Lower lobe of right lung (tissue), 2 donors: ENCODE data around the gene TH. TPM values are rescaled to one million over a fixed set of nuclear protein-coding genes. Genes with fewer than 3 reads are reported as not detected.

Experiments used
- ATAC-seq, 2 donors: fragments of 200-7000 bp; cut with Tn5 transposase; one replicate each; pipeline ENCODE4 v1.9.1; 2020 to 2022; ENCODE audit warnings: mild to moderate bottlenecking in 2 of 2, moderate library complexity in 2 of 2
- DNase-seq: peaks from one replicate; pipeline ENCODE4 v3.0.0-alpha.2; 2020
- H3K27ac ChIP-seq: fragments of 200-600 bp; one replicate; pipeline ENCODE4 v1.8.0; 2022
- H3K27me3 ChIP-seq: fragments of 200-600 bp; one replicate; pipeline ENCODE4 v1.8.0; 2022; ENCODE audit warnings: low read depth
- H3K36me3 ChIP-seq: fragments of 200-600 bp; one replicate; pipeline ENCODE4 v1.8.0; 2022; ENCODE audit warnings: mild to moderate bottlenecking
- H3K4me1 ChIP-seq: fragments of 200-600 bp; one replicate; pipeline ENCODE4 v1.8.0; 2022
- H3K4me3 ChIP-seq: fragments of 200-600 bp; one replicate; pipeline ENCODE4 v1.8.0; 2022; ENCODE audit warnings: mild to moderate bottlenecking
- H3K9me3 ChIP-seq: fragments of 200-600 bp; one replicate; pipeline ENCODE4 v1.8.0; 2022
- intact Hi-C: fragments of 100-400 bp; cut with DNase I; formaldehyde crosslinking; loops from one replicate; pipeline ENCODE4 v1.11.0; 2022
- total RNA-seq: library from RNA; stranded (reverse); fragmentation: NEBNext Ultra II Directional; extraction: Animal tissue kit (Norgen Biotek cat#: 25700); gene quantifications from one replicate; pipeline ENCODE4 v1.2.1, GENCODE V29; 2021
- TF ChIP-seq, protein P1 (sequence below): fragments of 200-600 bp; IDR thresholded peaks from one replicate; pipeline ENCODE4 v1.8.0; 2022; ENCODE audit warnings: antibody characterized with exemption, mild to moderate bottlenecking
- donor health status: DM: no; HTN: yes; CAD: no; lungs with severe emphysema.

Gene TH
- total RNA-seq, 1 donor from 2014 or later = not detected

DNA sequence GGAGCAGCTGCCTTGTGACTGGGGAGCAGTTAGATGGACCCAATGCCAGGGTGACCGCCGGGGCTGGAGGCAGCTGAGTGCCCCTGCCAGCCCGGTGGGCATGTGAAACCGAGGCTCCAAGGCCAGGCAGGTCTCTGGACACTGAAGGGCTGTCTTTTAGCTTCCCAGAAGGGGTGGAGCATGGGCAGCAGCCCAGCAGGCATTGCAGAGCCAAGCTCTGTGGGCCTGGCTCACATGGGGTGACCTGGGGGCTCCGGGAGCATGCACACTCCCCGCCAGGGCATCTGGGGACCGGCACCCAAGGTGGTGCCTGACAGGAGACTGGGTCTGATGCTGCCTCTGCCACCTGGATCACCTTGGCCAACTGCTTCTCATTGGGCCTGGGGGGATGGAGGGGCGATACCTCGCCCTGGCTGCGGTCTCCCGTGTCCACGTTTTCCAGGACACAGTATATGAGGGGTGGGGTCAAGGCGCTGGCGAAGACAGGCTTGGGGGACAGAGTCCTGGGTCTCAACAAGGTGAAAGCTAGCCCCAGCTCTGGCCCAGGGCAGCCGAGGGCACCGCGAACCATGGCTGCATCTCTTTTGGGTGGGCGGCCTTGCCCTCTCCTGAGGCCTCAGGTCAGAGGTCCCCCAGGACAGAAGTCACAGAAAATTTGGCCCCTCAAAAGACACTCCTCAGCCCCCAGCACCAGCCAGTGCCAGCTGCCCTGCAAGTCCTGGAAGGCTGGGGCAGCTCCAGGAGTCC is 14.1 kb downstream of the TH start:
- intact Hi-C loops = no loop called here
- ATAC-seq = no peak
- H3K4me1 ChIP-seq = no peaks in the 10 kb centered on the region
- H3K27ac ChIP-seq = no peak overlapping the region
- no peaks in the 10 kb centered on the region for H3K36me3 ChIP-seq
- H3K27me3 ChIP-seq = peaks cover 41% of the 10 kb centered on the region
- no peak for DNase-seq
- TF ChIP-seq, protein P1, sequence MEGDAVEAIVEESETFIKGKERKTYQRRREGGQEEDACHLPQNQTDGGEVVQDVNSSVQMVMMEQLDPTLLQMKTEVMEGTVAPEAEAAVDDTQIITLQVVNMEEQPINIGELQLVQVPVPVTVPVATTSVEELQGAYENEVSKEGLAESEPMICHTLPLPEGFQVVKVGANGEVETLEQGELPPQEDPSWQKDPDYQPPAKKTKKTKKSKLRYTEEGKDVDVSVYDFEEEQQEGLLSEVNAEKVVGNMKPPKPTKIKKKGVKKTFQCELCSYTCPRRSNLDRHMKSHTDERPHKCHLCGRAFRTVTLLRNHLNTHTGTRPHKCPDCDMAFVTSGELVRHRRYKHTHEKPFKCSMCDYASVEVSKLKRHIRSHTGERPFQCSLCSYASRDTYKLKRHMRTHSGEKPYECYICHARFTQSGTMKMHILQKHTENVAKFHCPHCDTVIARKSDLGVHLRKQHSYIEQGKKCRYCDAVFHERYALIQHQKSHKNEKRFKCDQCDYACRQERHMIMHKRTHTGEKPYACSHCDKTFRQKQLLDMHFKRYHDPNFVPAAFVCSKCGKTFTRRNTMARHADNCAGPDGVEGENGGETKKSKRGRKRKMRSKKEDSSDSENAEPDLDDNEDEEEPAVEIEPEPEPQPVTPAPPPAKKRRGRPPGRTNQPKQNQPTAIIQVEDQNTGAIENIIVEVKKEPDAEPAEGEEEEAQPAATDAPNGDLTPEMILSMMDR = no peak
- no peaks in the 10 kb centered on the region for H3K9me3 ChIP-seq
- H3K4me3 ChIP-seq = no peak overlapping the region

- no peak overlapping the region for H3K4me3 ChIP-seq
- no peaks in the 10 kb centered on the region for H3K9me3 ChIP-seq
- ATAC-seq (peak; percentile 58), DNase-seq (peak; percentile 79)
- H3K27ac ChIP-seq = no peak overlapping the region
- TF ChIP-seq, protein P1 = peak; percentile 84
- H3K36me3 ChIP-seq = no peaks in the 10 kb centered on the region
- peaks cover 4% of the 10 kb centered on the region for H3K4me1 ChIP-seq
- H3K27me3 ChIP-seq = peaks cover 36% of the 10 kb centered on the region
- intact Hi-C loops = no loop called here
Observed at GRCh38 chr11:2156416-2157182, 15.0 kb downstream of the TH start.

- intact Hi-C loops = no loop called here
- H3K9me3 ChIP-seq = no peaks in the 10 kb centered on the region
- H3K4me1 ChIP-seq = peaks cover 8% of the 10 kb centered on the region
- no peak for DNase-seq
- H3K27me3 ChIP-seq = peaks cover 38% of the 10 kb centered on the region
- TF ChIP-seq, protein P1 = no peak
- ATAC-seq = no peak
- H3K4me3 ChIP-seq = no peak overlapping the region
- no peak overlapping the region for H3K27ac ChIP-seq
- H3K36me3 ChIP-seq = no peaks in the 10 kb centered on the region
Observed at GRCh38 chr11:2155511-2155910, 16.1 kb downstream of the TH start.

DNA sequence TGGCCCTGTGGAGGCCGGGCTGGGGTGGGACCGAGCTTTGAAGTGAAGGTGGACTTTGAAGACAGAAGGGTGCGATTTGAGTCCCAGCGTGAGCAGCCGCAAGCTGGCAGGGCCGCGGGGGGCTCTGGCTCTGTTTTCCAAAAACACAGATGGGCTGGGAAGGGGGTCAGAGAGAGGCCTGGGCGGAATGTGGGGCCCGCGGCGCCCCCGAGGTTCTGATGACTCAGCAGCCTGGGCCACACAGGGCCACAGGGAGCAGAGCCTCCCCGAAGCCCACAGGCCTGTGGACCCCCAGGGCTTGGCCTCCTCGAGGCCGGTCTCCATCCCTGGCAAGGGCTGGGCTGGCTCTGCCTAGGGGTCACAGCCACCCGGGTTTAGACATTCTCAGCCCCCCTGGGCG is 16.7 kb downstream of the TH start:
- ATAC-seq = no peak
- Histone ChIP-seq H3K36me3 (no peaks in the 10 kb centered on the region), H3K9me3 (no peaks in the 10 kb centered on the region), H3K27ac (no peak overlapping the region), H3K4me3 (no peak overlapping the region), H3K4me1 (peaks cover 8% of the 10 kb centered on the region), H3K27me3 (peaks cover 40% of the 10 kb centered on the region)
- DNase-seq = no peak
- TF ChIP-seq, protein P1 = no peak
- intact Hi-C loops = loop anchor here (5.0 kb wide), 1 partner anchor 273 kb away; no protein-coding TSS in a partner anchor

DNA sequence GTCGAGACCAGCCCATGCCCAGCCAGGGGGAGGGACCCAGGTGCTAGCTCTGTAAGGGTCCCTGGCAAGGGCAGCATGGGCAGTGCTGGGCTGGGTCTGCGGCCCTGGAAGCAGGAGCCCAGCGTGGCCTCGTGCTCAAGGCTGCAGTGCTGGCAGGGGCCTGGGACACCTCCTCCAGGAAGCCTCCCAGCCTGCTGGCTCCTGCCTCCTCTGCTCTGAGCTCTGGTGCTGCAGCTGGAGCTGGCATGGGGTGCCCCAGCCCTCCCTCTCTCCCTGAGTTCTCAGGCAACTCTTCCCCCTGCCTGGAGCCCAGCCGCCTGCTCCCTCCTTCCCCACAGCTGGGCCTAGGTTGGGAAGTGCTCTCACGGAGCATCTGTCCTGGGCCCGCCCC is 17.4 kb downstream of the TH start:
- ATAC-seq = no peak
- DNase-seq = no peak

More for the DNA sequence above, 17.4 kb downstream of the TH start:
- TF ChIP-seq, protein P1 = no peak
- H3K36me3 ChIP-seq = no peaks in the 10 kb centered on the region
- H3K4me1 ChIP-seq = peaks cover 8% of the 10 kb centered on the region
- no peak overlapping the region for H3K4me3 ChIP-seq
- no peak overlapping the region for H3K27ac ChIP-seq
- peaks cover 43% of the 10 kb centered on the region for H3K27me3 ChIP-seq
- no peaks in the 10 kb centered on the region for H3K9me3 ChIP-seq
- intact Hi-C loops = loop anchor here (5.0 kb wide), 1 partner anchor 272 kb away; no protein-coding TSS in a partner anchor
